Sigmoid colon (tissue), 7 donors: ENCODE data around the gene GMDS. TPM values are rescaled to one million over a fixed set of nuclear protein-coding genes. Genes with fewer than 3 reads are reported as not detected.

Experiments used
- DNase-seq: peaks from one replicate; pipeline ENCODE4 v3.0.0-alpha.2; 2019
- H3K27ac ChIP-seq, 4 donors: fragments of 200-600 bp; sonication (generic); one replicate each; pipeline ENCODE4 v1.5.1; 2016 to 2019; ENCODE audit warnings: mild to moderate bottlenecking in 1 of 4
- H3K27me3 ChIP-seq, 3 donors: fragments of 200-600 bp; sonication (generic); one replicate each; pipeline ENCODE4 v1.5.1; 2019; ENCODE audit warnings: mild to moderate bottlenecking in 1 of 3
- H3K36me3 ChIP-seq, 4 donors: fragments of 200-600 bp; sonication (generic); one replicate each; pipeline ENCODE4 v1.5.1; 2016 to 2019
- H3K4me1 ChIP-seq, 4 donors: fragments of 200-600 bp; sonication (generic); one replicate each; pipeline ENCODE4 v1.5.1; 2017 to 2019
- H3K4me3 ChIP-seq, 4 donors: fragments of 200-600 bp; sonication (generic); one replicate each; pipeline ENCODE4 v1.5.1; 2017 to 2019; ENCODE audit warnings: mild to moderate bottlenecking in 2 of 4, moderate library complexity in 1 of 4
- H3K9me3 ChIP-seq, 4 donors: fragments of 200-600 bp in 3 of 4; sonication (generic) in 3 of 4; one replicate each; pipeline versions ENCODE4 v1.5.1 to v1.6.1; 2013 to 2019
- EP300 ChIP-seq, 4 donors: sonication (generic); formaldehyde crosslinking; IDR thresholded peaks; one replicate each; pipeline ENCODE4 v1.6.1; 2017; ENCODE audit warnings: antibody characterized with exemption in 4 of 4
- POLR2A ChIP-seq, 2 donors: fragments of 450-650 bp; IDR thresholded peaks; one replicate each; pipeline ENCODE4 v1.6.1; 2016; ENCODE audit warnings: antibody characterized with exemption in 2 of 2, mild to moderate bottlenecking in 2 of 2, moderate library complexity in 2 of 2
- POLR2AphosphoS5 ChIP-seq, 4 donors: sonication (generic); formaldehyde crosslinking; IDR thresholded peaks; one replicate each; pipeline ENCODE4 v1.6.1; 2017; ENCODE audit warnings: antibody characterized with exemption in 4 of 4
- WGBS, 2 donors: extraction: QIAGEN DNeasy Blood & Tissue Kit; methylation state at CpG; one replicate each; pipeline ENCODE4 v1.1.7; 2013; 5-methylcytosine and 5-hydroxymethylcytosine counted together
- intact Hi-C: fragments of 100-400 bp; cut with DNase I; formaldehyde crosslinking; loops from one replicate; pipeline ENCODE4 v1.15.1; 2023
- polyA plus RNA-seq, 3 donors: library from polyadenylated mRNA; stranded (reverse); fragments of 200-250 nt; gene quantifications; one replicate each; pipeline ENCODE4 v1.2.3, GENCODE V29; 2013
- total RNA-seq, 4 donors: library from RNA; depleted of rRNA; stranded (reverse); fragments of >200 nt; gene quantifications; one replicate each; pipeline ENCODE4 v1.1.0, GENCODE V29; 2016
- TF ChIP-seq, protein P1 (sequence below), 4 experiments: fragments of 450-650 bp in 3 of 4; fragments of 200-600 bp in 1 of 4; IDR thresholded peaks; one replicate each; pipeline ENCODE4 v1.5.1; 2016 to 2019; ENCODE audit warnings: antibody characterized with exemption in 4 of 4, mild to moderate bottlenecking in 3 of 4, moderate library complexity in 2 of 4
- donor health status: healthy with polysubstance abuse.
- donor health status: Bipolar disorder and iron deficiency.
- donor health status: healthy.

The GMDS gene
- total and polyA plus RNA-seq, 7 donors: 3.1 to 173 (median 9.4) TPM

DNA sequence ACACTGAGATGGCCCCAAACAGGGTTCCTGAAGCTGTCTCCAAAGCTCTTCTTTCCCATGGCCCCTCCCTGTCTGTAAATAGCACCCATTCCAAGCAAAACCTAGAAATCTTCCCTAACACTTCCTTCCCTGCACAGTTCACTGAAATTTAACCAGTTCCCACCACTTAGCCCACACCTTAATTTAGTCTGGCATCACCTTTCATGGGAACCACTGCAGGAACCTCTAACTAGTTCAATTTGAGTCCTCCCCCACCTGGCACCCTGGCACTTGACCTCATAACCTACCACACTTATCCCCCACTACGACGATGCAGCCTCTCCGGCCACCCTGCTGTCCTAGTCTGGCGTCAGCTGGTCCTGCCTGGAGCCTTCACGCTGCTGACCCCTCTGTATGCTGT lies 278.7 kb downstream of the GMDS start:
- Histone ChIP-seq H3K27me3 (no peaks in the 10 kb centered on the region), H3K36me3 (no peaks in the 10 kb centered on the region), H3K27ac (no peak overlapping the region), H3K4me3 (no peak overlapping the region), H3K4me1 (no peaks in the 10 kb centered on the region), H3K9me3 (no peaks in the 10 kb centered on the region)
- no peak for DNase-seq
- 93 to 95% methylated on average over 5 of the region's 5 CpGs for WGBS, 2 donors
- intact Hi-C loops: no loop called here
- no peak for TF ChIP-seq POLR2AphosphoS5 (IDR thresholded peaks at IDR 0.05)
- no peak for TF ChIP-seq EP300 (IDR thresholded peaks at IDR 0.05)
- TF ChIP-seq POLR2A (IDR thresholded peaks at IDR 0.05): no peak
- TF ChIP-seq, protein P1, sequence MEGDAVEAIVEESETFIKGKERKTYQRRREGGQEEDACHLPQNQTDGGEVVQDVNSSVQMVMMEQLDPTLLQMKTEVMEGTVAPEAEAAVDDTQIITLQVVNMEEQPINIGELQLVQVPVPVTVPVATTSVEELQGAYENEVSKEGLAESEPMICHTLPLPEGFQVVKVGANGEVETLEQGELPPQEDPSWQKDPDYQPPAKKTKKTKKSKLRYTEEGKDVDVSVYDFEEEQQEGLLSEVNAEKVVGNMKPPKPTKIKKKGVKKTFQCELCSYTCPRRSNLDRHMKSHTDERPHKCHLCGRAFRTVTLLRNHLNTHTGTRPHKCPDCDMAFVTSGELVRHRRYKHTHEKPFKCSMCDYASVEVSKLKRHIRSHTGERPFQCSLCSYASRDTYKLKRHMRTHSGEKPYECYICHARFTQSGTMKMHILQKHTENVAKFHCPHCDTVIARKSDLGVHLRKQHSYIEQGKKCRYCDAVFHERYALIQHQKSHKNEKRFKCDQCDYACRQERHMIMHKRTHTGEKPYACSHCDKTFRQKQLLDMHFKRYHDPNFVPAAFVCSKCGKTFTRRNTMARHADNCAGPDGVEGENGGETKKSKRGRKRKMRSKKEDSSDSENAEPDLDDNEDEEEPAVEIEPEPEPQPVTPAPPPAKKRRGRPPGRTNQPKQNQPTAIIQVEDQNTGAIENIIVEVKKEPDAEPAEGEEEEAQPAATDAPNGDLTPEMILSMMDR (IDR thresholded peaks at IDR 0.05): no peak

DNA sequence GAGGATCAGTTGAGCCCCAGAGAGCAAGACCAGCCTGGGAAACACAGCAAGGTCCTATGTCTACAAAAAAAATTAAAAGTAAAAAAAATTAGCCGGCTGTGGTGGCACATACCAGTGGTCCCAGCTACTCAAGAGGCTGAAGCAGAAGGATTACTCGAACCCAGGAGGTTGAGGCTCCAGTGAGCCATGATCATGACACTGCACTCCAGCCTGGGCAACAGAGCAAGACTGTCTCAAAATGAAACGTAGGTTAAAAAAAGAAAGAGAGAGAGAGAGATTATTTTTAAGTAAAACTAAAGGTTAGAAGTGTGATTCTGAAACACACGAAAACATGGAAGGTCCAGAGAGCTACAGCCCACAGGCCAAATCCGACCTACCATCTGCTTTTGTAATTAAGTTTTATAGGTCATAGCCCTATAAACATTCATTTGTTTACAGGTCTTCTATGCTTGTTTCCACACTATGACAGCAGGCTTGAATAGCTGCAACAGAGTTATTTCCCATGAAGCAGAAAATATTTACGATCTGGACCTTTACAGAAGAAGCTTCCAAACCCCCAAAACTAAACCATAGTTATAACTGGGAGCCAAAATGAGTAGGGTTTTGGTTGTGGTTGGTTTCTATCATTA lies 279.7 kb downstream of the GMDS start:
- Histone ChIP-seq H3K27ac (no peak overlapping the region), H3K27me3 (no peaks in the 10 kb centered on the region), H3K4me1 (no peaks in the 10 kb centered on the region), H3K4me3 (no peak overlapping the region), H3K9me3 (no peaks in the 10 kb centered on the region), H3K36me3 (no peaks in the 10 kb centered on the region)
- intact Hi-C loops: no loop called here
- DNase-seq: no peak
- 71 to 79% methylated on average over 6 of the region's 6 CpGs for WGBS, 2 donors
- no peak for TF ChIP-seq POLR2AphosphoS5 (IDR thresholded peaks at IDR 0.05)
- TF ChIP-seq, protein P1 (IDR thresholded peaks at IDR 0.05): no peak
- no peak for TF ChIP-seq EP300 (IDR thresholded peaks at IDR 0.05)
- no peak for TF ChIP-seq POLR2A (IDR thresholded peaks at IDR 0.05)

DNA sequence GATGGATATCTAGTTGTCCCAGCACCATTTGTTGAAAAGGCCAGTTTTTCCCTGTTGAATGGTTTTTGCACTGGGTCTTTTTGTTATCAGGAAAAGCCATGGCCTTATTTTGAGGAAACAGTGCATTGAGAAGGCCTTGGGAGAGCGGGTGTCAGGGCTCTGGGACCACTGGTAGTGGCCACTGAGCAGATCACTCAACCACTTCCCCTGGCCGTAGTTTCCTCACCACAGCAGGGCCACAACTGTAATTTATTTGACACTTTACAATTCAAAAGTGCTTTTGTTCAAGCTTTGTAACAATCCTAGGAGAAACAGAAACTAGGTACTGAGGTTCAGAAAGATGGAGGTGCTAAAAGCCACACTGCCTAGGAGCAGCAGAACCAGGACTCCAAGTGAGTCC lies 281.8 kb downstream of the GMDS start:
- no peaks in the 10 kb centered on the region for H3K27me3 ChIP-seq
- no peaks in the 10 kb centered on the region for H3K4me1 ChIP-seq
- H3K36me3 ChIP-seq: no peaks in the 10 kb centered on the region
- no peak for DNase-seq
- intact Hi-C loops: no loop called here
- WGBS, 2 donors: 82 to 91% methylated on average over 2 of the region's 2 CpGs
- no peak overlapping the region for H3K4me3 ChIP-seq
- TF ChIP-seq POLR2AphosphoS5 (IDR thresholded peaks at IDR 0.05): no peak
- TF ChIP-seq, protein P1 (IDR thresholded peaks at IDR 0.05): no peak
- TF ChIP-seq EP300 (IDR thresholded peaks at IDR 0.05): no peak
- no peak for TF ChIP-seq POLR2A (IDR thresholded peaks at IDR 0.05)
- H3K27ac ChIP-seq: no peak overlapping the region
- no peaks in the 10 kb centered on the region for H3K9me3 ChIP-seq

DNA sequence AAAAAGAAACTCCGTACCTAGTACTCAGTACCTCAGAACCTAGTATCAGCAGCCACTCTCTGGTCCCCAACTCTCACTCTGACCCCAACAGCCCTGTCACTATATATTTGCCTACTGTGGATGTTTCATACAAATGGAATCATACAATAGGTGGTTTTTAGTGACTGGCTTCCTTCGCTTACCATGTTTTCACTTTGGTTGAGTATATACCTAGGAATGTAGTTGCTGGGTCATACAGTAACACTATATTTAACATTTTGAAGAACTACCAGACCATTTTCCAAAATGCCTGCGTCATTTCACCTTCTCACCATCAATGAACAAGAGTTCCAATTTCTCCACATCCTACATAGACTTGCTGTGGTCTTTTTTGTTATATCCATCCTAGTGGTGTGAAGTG lies 283.2 kb downstream of the GMDS start:
- 96 to 98% methylated on average over 3 of the region's 3 CpGs for WGBS, 2 donors
- Histone ChIP-seq H3K27ac (no peak overlapping the region), H3K36me3 (no peaks in the 10 kb centered on the region), H3K4me1 (no peaks in the 10 kb centered on the region), H3K4me3 (no peak overlapping the region), H3K9me3 (no peaks in the 10 kb centered on the region), H3K27me3 (no peaks in the 10 kb centered on the region)
- intact Hi-C loops: no loop called here
- TF ChIP-seq, protein P1 (IDR thresholded peaks at IDR 0.05): no peak
- no peak for TF ChIP-seq POLR2A (IDR thresholded peaks at IDR 0.05)
- no peak for TF ChIP-seq POLR2AphosphoS5 (IDR thresholded peaks at IDR 0.05)
- no peak for TF ChIP-seq EP300 (IDR thresholded peaks at IDR 0.05)
- DNase-seq: no peak
